H1 (cell line): ENCODE measurements around the gene SPAG5.

Experiments
- CHD1 ChIP-seq: IDR thresholded peaks from 2 replicates; pipeline ENCODE4 v1.6.1; 2012; ENCODE audit warnings: low read depth, low read length, improper control_type of control experiment
- CHD2 ChIP-seq: IDR thresholded peaks from 2 replicates; pipeline ENCODE4 v1.6.1; 2012; ENCODE audit warnings: low read length, improper control_type of control experiment
- CREB1 ChIP-seq: IDR thresholded peaks from 2 replicates; pipeline ENCODE4 v1.6.1; 2012; ENCODE audit warnings: inconsistent platforms
- EGR1 ChIP-seq: IDR thresholded peaks from 2 replicates; pipeline ENCODE4 v1.6.1; 2011; ENCODE audit warnings: low read depth, low read length, borderline replicate concordance
- EP300 ChIP-seq, 2 experiments: IDR thresholded peaks; 1 replicate in 1 of 2; 2 replicates in 1 of 2; pipeline ENCODE4 v1.6.1; 2011 to 2012; ENCODE audit warnings: low read depth in 2 of 2, low read length in 2 of 2, mild to moderate bottlenecking in 2 of 2, borderline replicate concordance in 1 of 2, inconsistent platforms in 1 of 2, moderate library complexity in 1 of 2
- HDAC6 ChIP-seq: IDR thresholded peaks from one replicate; pipeline ENCODE4 v1.7.1; 2012; ENCODE audit warnings: low read depth, mild to moderate bottlenecking, inconsistent platforms, low read length, moderate library complexity
- MAFK ChIP-seq: IDR thresholded peaks from 2 replicates; pipeline ENCODE4 v1.6.1; 2012; ENCODE audit warnings: low read depth, mild to moderate bottlenecking, improper control_type of control experiment, low read length
- POLR2A ChIP-seq, 2 experiments: IDR thresholded peaks; 1 replicate in 1 of 2; 2 replicates in 1 of 2; pipeline ENCODE4 v1.6.1; 2011; ENCODE audit warnings: low read depth in 2 of 2, low read length in 2 of 2, mild to moderate bottlenecking in 2 of 2; ENCODE audit errors: control extremely low read depth in 1 of 2
- RBBP5 ChIP-seq: IDR thresholded peaks from 2 replicates; pipeline ENCODE4 v1.7.1; 2012; ENCODE audit warnings: low read depth, mild to moderate bottlenecking, inconsistent platforms, low read length, moderate library complexity, borderline replicate concordance
- SUZ12 ChIP-seq: fragments of 200-600 bp; sonication (generic); IDR thresholded peaks from 2 replicates; pipeline ENCODE4 v1.6.1; 2012; ENCODE audit warnings: mild to moderate bottlenecking, inconsistent platforms, low read length, moderate library complexity, mixed read lengths
- TEAD4 ChIP-seq: IDR thresholded peaks from 2 replicates; pipeline ENCODE4 v1.6.1; 2012; ENCODE audit warnings: low read depth, low read length, inconsistent platforms, mixed read lengths
- TF ChIP-seq, protein P1 (sequence below), 3 experiments: IDR thresholded peaks; 1 replicate in 2 of 3; 2 replicates in 1 of 3; pipeline versions ENCODE4 v1.5.1 to v1.6.1; 2011; ENCODE audit warnings: low read length in 3 of 3, mild to moderate bottlenecking in 3 of 3, inconsistent platforms in 2 of 3, low read depth in 1 of 3, moderate library complexity in 1 of 3; ENCODE audit not compliant: insufficient read depth in 1 of 3; ENCODE audit errors: control extremely low read depth in 1 of 3
- TF ChIP-seq, protein P2 (sequence below): IDR thresholded peaks from 2 replicates; pipeline ENCODE4 v1.6.1; 2011; ENCODE audit warnings: low read depth, mild to moderate bottlenecking, low read length; ENCODE audit not compliant: insufficient read depth

DNA sequence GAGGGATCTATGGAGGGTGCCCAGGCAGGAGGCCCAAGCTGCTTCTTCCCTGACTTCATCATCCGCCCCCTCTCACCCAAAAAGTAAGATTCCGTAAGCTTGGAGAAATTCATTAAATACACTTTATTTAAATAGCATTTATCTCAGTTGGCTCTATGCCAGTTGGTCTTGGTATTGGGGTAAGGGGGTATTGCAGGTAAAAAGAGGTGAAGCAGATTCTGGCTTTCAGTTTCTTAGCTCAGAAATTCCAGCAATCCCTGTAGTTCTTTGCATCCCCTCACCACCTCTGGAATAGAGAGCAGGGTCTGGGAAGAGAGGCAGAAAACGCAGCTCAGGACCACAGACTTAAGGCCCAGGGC lies 21.4 kb downstream of the SPAG5 start:
- TF ChIP-seq, protein P1, sequence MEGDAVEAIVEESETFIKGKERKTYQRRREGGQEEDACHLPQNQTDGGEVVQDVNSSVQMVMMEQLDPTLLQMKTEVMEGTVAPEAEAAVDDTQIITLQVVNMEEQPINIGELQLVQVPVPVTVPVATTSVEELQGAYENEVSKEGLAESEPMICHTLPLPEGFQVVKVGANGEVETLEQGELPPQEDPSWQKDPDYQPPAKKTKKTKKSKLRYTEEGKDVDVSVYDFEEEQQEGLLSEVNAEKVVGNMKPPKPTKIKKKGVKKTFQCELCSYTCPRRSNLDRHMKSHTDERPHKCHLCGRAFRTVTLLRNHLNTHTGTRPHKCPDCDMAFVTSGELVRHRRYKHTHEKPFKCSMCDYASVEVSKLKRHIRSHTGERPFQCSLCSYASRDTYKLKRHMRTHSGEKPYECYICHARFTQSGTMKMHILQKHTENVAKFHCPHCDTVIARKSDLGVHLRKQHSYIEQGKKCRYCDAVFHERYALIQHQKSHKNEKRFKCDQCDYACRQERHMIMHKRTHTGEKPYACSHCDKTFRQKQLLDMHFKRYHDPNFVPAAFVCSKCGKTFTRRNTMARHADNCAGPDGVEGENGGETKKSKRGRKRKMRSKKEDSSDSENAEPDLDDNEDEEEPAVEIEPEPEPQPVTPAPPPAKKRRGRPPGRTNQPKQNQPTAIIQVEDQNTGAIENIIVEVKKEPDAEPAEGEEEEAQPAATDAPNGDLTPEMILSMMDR (IDR thresholded peaks at IDR 0.05; ENCODE audit: control extremely low read depth in 1 of 3, insufficient read depth in 1 of 3, low read depth in 1 of 3, low read length in 3 of 3), result no peak
- no peak for TF ChIP-seq RBBP5
- no peak for TF ChIP-seq CHD1
- no peak for TF ChIP-seq SUZ12
- no peak for TF ChIP-seq POLR2A (IDR thresholded peaks at IDR 0.05; ENCODE audit: control extremely low read depth in 1 of 2, low read depth in 2 of 2, low read length in 2 of 2)
- no peak for TF ChIP-seq CREB1
- TF ChIP-seq CHD2, result no peak
- TF ChIP-seq MAFK, result no peak
- TF ChIP-seq HDAC6, result no peak
- TF ChIP-seq, protein P2, sequence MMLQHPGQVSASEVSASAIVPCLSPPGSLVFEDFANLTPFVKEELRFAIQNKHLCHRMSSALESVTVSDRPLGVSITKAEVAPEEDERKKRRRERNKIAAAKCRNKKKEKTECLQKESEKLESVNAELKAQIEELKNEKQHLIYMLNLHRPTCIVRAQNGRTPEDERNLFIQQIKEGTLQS, result no peak
- TF ChIP-seq TEAD4, result no peak
- TF ChIP-seq EGR1, result no peak
- no peak for TF ChIP-seq EP300 (IDR thresholded peaks at IDR 0.05; ENCODE audit: borderline replicate concordance in 1 of 2, low read depth in 2 of 2, low read length in 2 of 2)
